ENCODE results near the gene PHC3.

Gene PHC3

DNA sequence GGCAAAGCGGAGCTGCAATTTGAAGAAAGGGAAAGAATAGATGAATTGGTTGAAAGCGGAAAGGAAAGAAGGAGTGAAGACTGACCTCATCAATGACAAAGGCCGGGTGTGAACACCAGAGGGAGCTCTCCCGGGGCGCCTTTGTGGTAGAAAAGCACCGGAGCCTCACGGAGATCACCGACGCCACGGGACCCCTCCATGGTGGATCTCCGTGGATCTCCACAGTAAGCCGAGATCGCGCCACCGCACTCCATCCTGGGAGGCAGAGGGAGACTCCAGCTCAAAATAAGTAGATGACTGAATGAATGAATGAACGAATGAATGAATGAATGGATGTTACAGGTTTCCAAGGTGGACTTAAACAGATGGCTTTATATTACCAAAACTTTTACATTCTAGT lies 118.8 kb downstream of the PHC3 start:
- H3K36me3 ChIP-seq (ENCODE audit: insufficient read depth, low read depth, low read length): no peaks in the 10 kb centered on the region
- no peak overlapping the region for H3K9ac ChIP-seq (ENCODE audit: low read depth, low read length)
- H3K4me3 ChIP-seq (ENCODE audit: low read length): no peak overlapping the region
- H3K27me3 ChIP-seq (ENCODE audit: insufficient read depth, low read length): no peaks in the 10 kb centered on the region
- no peaks in the 10 kb centered on the region for H3K9me3 ChIP-seq (ENCODE audit: insufficient read depth, low read depth, low read length)
- H3K4me1 ChIP-seq (ENCODE audit: insufficient read depth, low read length): peaks cover 14% of the 10 kb centered on the region
- H3K27ac ChIP-seq (ENCODE audit: low read length): no peak overlapping the region

DNA sequence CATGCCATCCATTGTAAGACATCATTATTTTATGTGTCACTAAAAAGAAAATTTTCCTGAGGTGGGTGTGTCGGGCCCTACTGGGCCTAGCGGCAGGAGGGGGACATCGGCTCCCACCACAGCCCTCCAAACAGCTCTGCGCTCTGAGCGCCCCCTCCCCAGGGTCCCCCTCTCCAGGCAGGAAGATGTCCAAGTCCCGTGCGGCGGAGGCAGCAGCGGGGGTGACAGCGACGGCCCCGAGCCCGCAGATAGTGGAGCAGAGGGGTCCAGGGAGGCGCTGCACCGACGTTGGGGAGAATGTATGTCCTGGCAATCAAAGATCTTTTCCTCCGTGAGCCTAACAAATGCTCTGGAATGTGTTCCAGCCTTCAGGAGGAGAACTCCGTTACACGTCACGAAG lies 119.5 kb downstream of the PHC3 start:
- no peaks in the 10 kb centered on the region for H3K9me3 ChIP-seq (ENCODE audit: insufficient read depth, low read depth, low read length)
- no peak overlapping the region for H3K9ac ChIP-seq (ENCODE audit: low read depth, low read length)
- H3K4me3 ChIP-seq (ENCODE audit: low read length): no peak overlapping the region
- H3K27ac ChIP-seq (ENCODE audit: low read length): no peak overlapping the region
- H3K27me3 ChIP-seq (ENCODE audit: insufficient read depth, low read length): no peaks in the 10 kb centered on the region
- peaks cover 21% of the 10 kb centered on the region for H3K4me1 ChIP-seq (ENCODE audit: insufficient read depth, low read length)
- no peaks in the 10 kb centered on the region for H3K36me3 ChIP-seq (ENCODE audit: insufficient read depth, low read depth, low read length)

DNA sequence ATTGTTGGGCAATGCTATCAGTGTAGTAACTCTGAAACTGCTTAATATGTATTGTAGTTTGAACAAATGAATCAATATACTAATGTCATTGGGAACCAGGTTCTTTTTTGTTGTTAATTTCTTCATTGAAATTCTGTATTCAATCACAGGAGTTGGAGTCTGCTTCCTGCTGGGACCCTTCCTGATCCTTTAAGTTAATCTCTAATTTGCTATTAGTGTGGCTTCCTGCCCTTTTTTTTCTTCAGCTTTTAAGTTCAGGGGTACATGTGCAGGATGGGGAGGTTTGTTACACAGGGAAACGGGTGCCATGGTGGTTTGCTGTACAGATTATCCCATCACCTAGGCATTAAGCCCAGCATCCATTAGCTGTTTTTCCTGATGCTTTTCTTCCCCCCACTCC lies 122.1 kb downstream of the PHC3 start:
- Histone ChIP-seq H3K9ac (ENCODE audit: low read depth, low read length) (no peak overlapping the region), H3K27me3 (ENCODE audit: insufficient read depth, low read length) (no peaks in the 10 kb centered on the region), H3K4me1 (ENCODE audit: insufficient read depth, low read length) (peaks cover 23% of the 10 kb centered on the region), H3K9me3 (ENCODE audit: insufficient read depth, low read depth, low read length) (no peaks in the 10 kb centered on the region), H3K4me3 (ENCODE audit: low read length) (no peak overlapping the region; the same call in 1 of the 2 replicates), H3K36me3 (ENCODE audit: insufficient read depth, low read depth, low read length) (no peaks in the 10 kb centered on the region), H3K27ac (ENCODE audit: low read length) (no peak overlapping the region)

DNA sequence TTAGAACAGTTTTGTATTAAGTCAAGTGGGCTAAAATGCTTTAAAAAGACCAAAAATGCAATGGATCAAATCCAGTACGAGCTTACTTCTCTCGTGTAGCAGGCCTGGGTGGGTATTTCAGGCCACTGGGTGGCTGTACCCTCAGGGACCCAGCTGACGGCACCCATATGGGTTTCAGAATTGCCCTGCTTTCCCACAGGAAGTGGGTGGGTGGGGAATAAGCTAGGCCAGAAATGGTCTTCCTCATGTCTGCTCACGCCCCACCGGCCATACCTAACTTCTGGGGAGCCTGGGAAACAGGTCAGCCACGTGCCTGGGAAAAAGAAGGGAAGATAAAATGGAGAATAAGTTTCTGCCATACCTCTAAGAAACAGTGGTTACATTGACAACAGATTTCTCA lies 123.4 kb downstream of the PHC3 start:
- Histone ChIP-seq H3K9me3 (ENCODE audit: insufficient read depth, low read depth, low read length) (no peaks in the 10 kb centered on the region), H3K27ac (ENCODE audit: low read length) (no peak overlapping the region), H3K36me3 (ENCODE audit: insufficient read depth, low read depth, low read length) (no peaks in the 10 kb centered on the region), H3K27me3 (ENCODE audit: insufficient read depth, low read length) (no peaks in the 10 kb centered on the region), H3K9ac (ENCODE audit: low read depth, low read length) (no peak overlapping the region; the same call in 1 of the 2 replicates), H3K4me1 (ENCODE audit: insufficient read depth, low read length) (peaks cover 23% of the 10 kb centered on the region), H3K4me3 (ENCODE audit: low read length) (no peak overlapping the region)

DNA sequence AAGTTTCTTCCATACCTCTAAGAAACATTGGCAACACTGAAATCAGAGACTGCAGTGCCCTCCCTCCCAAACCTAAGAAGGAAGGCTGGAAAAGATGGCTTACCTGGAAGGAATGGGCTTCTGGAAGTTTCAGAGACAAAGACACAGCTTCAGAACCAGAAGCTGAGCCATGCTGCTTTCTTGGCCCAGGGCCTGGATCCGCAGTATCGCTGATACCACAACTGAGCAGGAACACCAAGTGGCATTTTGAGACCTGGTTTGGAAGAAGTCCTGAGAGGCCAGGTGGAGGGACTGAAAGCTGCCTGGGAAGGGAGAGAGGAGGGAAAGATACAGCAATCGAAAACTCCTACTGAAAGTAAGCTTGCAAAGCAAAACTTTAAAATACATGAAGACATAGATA lies 124.0 kb downstream of the PHC3 start:
- no peak overlapping the region for H3K27ac ChIP-seq (ENCODE audit: low read length)

DNA sequence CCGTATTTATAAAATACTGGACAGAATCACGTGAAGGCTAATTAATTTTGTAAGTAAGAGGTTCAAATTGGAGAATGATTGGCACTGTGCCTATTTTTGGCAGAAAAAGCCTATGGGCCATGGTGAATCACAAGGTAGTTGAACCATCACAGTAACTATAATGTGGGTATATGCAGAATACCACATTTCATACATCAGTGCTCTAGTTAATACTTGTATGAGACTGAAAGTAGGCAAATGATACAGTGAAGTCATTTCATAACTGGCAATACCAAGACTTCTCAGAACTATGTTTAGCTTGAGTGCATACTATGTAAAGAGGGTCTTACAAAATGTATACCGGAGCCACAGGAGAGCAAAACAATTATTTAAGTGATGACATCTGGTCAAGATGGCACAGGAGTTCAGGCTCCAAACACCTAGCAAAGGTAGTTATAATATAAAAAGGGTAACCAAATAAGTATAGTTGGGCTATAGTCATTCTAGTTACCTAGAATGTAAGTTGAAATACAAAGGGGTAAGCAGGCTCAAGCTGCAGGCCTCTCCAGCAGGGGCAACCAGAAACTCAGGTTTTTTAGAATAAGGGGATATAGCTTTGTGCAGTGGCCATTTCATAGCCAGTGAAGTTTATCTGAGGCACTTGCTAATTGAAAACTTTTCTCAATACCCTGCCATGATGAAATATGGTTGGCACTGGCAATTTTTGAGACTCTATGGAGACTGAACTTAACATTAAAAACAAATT lies 124.7 kb downstream of the PHC3 start:
- Histone ChIP-seq H3K4me3 (ENCODE audit: low read length) (no peak overlapping the region), H3K27ac (ENCODE audit: low read length) (no peak overlapping the region), H3K36me3 (ENCODE audit: insufficient read depth, low read depth, low read length) (no peaks in the 10 kb centered on the region), H3K9me3 (ENCODE audit: insufficient read depth, low read depth, low read length) (no peaks in the 10 kb centered on the region), H3K27me3 (ENCODE audit: insufficient read depth, low read length) (no peaks in the 10 kb centered on the region), H3K9ac (ENCODE audit: low read depth, low read length) (peak overlapping the region; percentile 19; the same call in 1 of the 2 replicates), H3K4me1 (ENCODE audit: insufficient read depth, low read length) (peaks cover 23% of the 10 kb centered on the region)

More for the DNA sequence above, 124.0 kb downstream of the PHC3 start:
- Histone ChIP-seq H3K4me3 (ENCODE audit: low read length) (no peak overlapping the region), H3K9ac (ENCODE audit: low read depth, low read length) (peak overlapping the region; percentile 19; the same call in 1 of the 2 replicates), H3K27me3 (ENCODE audit: insufficient read depth, low read length) (no peaks in the 10 kb centered on the region), H3K4me1 (ENCODE audit: insufficient read depth, low read length) (peaks cover 23% of the 10 kb centered on the region), H3K9me3 (ENCODE audit: insufficient read depth, low read depth, low read length) (no peaks in the 10 kb centered on the region), H3K36me3 (ENCODE audit: insufficient read depth, low read depth, low read length) (no peaks in the 10 kb centered on the region)

DNA sequence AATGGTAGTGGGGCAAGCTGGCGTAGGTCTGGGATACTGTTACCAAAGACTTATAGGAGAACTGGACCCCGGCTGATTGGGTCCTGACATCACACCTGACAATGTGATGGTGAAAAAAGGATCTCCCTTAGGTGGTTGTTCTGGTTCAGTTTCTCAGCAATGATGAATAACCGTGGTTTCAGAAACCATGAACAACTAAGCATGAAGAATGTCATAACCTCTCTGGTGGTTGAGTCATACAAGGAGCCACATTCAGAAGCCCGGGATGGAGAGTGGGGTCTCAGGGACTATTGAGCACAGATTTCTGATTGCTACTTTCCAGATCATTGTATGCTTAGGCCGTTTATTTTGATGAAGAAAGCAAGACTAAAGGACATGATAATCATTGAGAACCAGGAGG lies 126.3 kb downstream of the PHC3 start:
- Histone ChIP-seq H3K9ac (ENCODE audit: low read depth, low read length) (no peak overlapping the region), H3K27me3 (ENCODE audit: insufficient read depth, low read length) (no peaks in the 10 kb centered on the region), H3K9me3 (ENCODE audit: insufficient read depth, low read depth, low read length) (no peaks in the 10 kb centered on the region), H3K36me3 (ENCODE audit: insufficient read depth, low read depth, low read length) (no peaks in the 10 kb centered on the region), H3K4me3 (ENCODE audit: low read length) (no peak overlapping the region), H3K27ac (ENCODE audit: low read length) (no peak overlapping the region), H3K4me1 (ENCODE audit: insufficient read depth, low read length) (peaks cover 23% of the 10 kb centered on the region)

DNA sequence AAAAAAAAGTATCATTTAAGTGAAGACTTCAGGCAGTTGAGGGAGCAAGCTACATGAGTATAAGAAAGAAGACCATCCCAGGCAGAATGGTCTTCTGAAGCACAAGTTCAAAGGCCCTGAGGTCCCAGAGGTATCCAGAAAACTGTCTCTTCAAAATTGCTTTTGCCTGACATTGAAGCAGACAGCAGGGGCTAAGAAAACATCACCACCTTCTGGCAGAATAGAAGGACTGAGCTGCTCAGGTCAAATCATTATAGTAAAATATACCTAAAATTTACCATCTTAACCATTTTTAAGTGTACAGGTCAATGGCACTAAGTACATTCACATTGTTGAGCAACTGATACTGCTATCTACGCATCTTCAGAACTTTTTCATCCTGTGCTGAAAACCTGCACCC lies 127.3 kb downstream of the PHC3 start:
- Histone ChIP-seq H3K27me3 (ENCODE audit: insufficient read depth, low read length) (no peaks in the 10 kb centered on the region), H3K4me1 (ENCODE audit: insufficient read depth, low read length) (peaks cover 18% of the 10 kb centered on the region), H3K9me3 (ENCODE audit: insufficient read depth, low read depth, low read length) (no peaks in the 10 kb centered on the region), H3K9ac (ENCODE audit: low read depth, low read length) (no peak overlapping the region), H3K27ac (ENCODE audit: low read length) (no peak overlapping the region), H3K36me3 (ENCODE audit: insufficient read depth, low read depth, low read length) (no peaks in the 10 kb centered on the region), H3K4me3 (ENCODE audit: low read length) (no peak overlapping the region)

DNA sequence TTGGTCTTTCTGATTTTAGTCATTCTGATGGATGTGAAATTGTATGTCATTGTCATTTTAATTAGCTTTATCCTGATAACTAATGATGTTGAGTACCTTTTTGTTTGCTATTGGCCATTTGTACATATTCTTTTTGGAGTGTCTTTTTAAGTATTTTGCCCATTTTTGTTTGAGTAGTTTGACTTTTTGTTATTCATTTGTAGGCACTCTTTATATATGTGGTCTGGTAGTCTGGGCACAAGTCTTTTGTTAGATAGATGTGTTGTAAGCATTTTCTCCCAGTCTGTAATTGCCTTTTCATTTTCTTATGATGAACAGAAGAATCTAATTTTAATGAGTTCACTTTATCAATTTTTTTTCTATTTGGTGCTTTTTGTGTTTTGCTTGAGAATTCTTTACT lies 129.1 kb downstream of the PHC3 start:
- Histone ChIP-seq H3K4me3 (ENCODE audit: low read length) (no peak overlapping the region), H3K27ac (ENCODE audit: low read length) (no peak overlapping the region), H3K27me3 (ENCODE audit: insufficient read depth, low read length) (no peaks in the 10 kb centered on the region), H3K9me3 (ENCODE audit: insufficient read depth, low read depth, low read length) (no peaks in the 10 kb centered on the region), H3K9ac (ENCODE audit: low read depth, low read length) (no peak overlapping the region), H3K36me3 (ENCODE audit: insufficient read depth, low read depth, low read length) (no peaks in the 10 kb centered on the region), H3K4me1 (ENCODE audit: insufficient read depth, low read length) (peaks cover 6% of the 10 kb centered on the region; the same call in 1 of the 2 replicates)

DNA sequence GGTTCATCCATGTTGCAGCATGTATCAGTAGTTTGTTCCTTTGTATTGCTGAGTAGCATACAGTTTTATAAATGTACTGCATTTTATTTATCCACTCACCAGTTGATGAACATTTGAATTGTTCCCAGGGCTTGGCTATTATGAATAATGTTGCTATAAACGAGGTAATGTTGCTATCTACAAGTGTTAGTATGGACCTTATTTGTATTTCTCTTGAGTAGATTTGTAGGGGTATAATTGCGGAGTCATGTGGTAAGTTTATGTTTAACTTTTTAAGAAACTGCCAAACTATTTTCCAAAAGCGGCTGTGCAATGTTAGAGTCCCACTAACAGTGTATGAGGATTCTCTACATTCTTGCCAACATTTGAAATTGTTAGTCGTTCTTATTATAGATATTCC lies 130.8 kb downstream of the PHC3 start:
- no peak overlapping the region for H3K4me3 ChIP-seq (ENCODE audit: low read length)
- no peak overlapping the region for H3K27ac ChIP-seq (ENCODE audit: low read length)
- no peaks in the 10 kb centered on the region; the same call in 1 of the 2 replicates for H3K4me1 ChIP-seq (ENCODE audit: insufficient read depth, low read length)
- no peak overlapping the region for H3K9ac ChIP-seq (ENCODE audit: low read depth, low read length)
- H3K9me3 ChIP-seq (ENCODE audit: insufficient read depth, low read depth, low read length): no peaks in the 10 kb centered on the region
- H3K27me3 ChIP-seq (ENCODE audit: insufficient read depth, low read length): no peaks in the 10 kb centered on the region
- no peaks in the 10 kb centered on the region for H3K36me3 ChIP-seq (ENCODE audit: insufficient read depth, low read depth, low read length)

DNA sequence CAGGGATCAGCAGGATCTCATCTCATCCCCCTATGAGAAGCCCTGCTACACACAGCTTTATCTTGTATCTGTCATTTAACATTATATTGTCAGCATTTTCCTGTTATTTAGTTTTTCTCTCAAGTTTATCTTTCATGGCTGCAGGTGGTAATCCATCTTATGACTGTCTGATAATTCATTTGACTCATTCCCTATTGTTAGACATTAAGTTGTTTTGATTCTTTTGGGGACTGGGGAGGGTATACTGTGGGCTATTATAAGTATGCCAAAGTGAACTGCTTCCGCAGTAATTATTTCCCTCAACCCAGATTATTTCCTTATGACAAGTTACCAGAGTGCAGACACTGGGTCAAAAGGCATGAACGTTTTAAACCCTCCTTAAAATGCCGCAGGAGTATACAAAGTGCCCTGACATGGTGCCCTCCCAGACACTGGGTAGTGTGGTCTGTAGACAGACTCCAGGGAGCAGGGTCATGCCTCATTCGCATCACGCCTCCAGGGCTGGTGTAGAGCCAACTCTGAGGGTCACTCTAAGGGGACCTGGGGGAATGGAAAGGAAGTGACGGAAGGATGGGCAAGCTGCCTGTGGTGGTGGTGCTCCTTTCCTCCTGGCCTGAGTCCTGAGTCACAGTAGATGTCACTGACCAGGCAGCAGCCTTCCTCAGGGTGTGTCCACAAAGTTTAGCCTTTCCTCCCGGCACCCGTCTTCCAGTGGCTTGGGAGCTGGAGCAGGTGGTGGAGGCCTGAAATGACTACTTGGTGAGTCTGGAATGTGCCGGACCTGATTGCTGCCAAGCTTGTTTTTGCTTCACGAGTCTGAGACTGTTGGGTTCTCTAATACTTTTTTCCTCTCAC lies 132.2 kb downstream of the PHC3 start:
- Histone ChIP-seq H3K9ac (ENCODE audit: low read depth, low read length) (no peak overlapping the region), H3K27me3 (ENCODE audit: insufficient read depth, low read length) (no peaks in the 10 kb centered on the region), H3K4me1 (ENCODE audit: insufficient read depth, low read length) (no peaks in the 10 kb centered on the region; the same call in 1 of the 2 replicates), H3K36me3 (ENCODE audit: insufficient read depth, low read depth, low read length) (no peaks in the 10 kb centered on the region), H3K9me3 (ENCODE audit: insufficient read depth, low read depth, low read length) (no peaks in the 10 kb centered on the region), H3K27ac (ENCODE audit: low read length) (no peak overlapping the region), H3K4me3 (ENCODE audit: low read length) (no peak overlapping the region)

DNA sequence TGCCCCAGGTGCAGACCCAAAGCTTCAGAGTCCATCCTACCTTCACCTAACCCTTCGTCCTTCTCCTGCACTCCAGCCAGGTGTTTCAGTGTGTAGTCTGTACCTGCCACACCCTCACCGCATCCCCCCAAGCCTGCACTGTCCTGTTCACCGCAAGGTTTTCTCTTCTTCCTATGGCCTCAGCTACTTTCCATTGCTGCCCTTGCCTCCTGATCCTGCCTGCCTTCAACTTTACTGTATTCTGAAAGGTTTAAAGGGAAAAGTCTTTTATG lies 134.5 kb downstream of the PHC3 start:
- H3K27ac ChIP-seq (ENCODE audit: low read length): no peak overlapping the region
- no peaks in the 10 kb centered on the region; the same call in 1 of the 2 replicates for H3K4me1 ChIP-seq (ENCODE audit: insufficient read depth, low read length)
- H3K27me3 ChIP-seq (ENCODE audit: insufficient read depth, low read length): no peaks in the 10 kb centered on the region
- H3K4me3 ChIP-seq (ENCODE audit: low read length): no peak overlapping the region
- H3K36me3 ChIP-seq (ENCODE audit: insufficient read depth, low read depth, low read length): no peaks in the 10 kb centered on the region
- H3K9ac ChIP-seq (ENCODE audit: low read depth, low read length): no peak overlapping the region
- no peaks in the 10 kb centered on the region for H3K9me3 ChIP-seq (ENCODE audit: insufficient read depth, low read depth, low read length)
